Endometrial microvascular endothelial cells (primary cell): ENCODE results near the gene CCPG1. TPM values are rescaled to one million over a fixed set of nuclear protein-coding genes. Genes with fewer than 3 reads are reported as not detected.
"Not testable (repeated sequence)": the region's sequence is repeated elsewhere in the genome, so short reads cannot be mapped to it uniquely, and the experiment has no call there.

Source experiments
- in situ Hi-C: cut with HindIII; loops from 2 replicates; pipeline ENCODE4 v1.10.0; 2017; ENCODE audit warnings: low sequenced_read_pairs, low pct_unique_long_range_greater_than_20kb; ENCODE audit errors: inconsistent ontology term
- total RNA-seq: library from RNA; depleted of rRNA; stranded (reverse); fragments of >200 nt; gene quantifications from one replicate; pipeline ENCODE4 v1.2.3, GENCODE V29; 2015; ENCODE audit errors: inconsistent ontology term

CCPG1 gene, protein sequence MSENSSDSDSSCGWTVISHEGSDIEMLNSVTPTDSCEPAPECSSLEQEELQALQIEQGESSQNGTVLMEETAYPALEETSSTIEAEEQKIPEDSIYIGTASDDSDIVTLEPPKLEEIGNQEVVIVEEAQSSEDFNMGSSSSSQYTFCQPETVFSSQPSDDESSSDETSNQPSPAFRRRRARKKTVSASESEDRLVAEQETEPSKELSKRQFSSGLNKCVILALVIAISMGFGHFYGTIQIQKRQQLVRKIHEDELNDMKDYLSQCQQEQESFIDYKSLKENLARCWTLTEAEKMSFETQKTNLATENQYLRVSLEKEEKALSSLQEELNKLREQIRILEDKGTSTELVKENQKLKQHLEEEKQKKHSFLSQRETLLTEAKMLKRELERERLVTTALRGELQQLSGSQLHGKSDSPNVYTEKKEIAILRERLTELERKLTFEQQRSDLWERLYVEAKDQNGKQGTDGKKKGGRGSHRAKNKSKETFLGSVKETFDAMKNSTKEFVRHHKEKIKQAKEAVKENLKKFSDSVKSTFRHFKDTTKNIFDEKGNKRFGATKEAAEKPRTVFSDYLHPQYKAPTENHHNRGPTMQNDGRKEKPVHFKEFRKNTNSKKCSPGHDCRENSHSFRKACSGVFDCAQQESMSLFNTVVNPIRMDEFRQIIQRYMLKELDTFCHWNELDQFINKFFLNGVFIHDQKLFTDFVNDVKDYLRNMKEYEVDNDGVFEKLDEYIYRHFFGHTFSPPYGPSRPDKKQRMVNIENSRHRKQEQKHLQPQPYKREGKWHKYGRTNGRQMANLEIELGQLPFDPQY
- total RNA-seq = 29.8 TPM

DNA sequence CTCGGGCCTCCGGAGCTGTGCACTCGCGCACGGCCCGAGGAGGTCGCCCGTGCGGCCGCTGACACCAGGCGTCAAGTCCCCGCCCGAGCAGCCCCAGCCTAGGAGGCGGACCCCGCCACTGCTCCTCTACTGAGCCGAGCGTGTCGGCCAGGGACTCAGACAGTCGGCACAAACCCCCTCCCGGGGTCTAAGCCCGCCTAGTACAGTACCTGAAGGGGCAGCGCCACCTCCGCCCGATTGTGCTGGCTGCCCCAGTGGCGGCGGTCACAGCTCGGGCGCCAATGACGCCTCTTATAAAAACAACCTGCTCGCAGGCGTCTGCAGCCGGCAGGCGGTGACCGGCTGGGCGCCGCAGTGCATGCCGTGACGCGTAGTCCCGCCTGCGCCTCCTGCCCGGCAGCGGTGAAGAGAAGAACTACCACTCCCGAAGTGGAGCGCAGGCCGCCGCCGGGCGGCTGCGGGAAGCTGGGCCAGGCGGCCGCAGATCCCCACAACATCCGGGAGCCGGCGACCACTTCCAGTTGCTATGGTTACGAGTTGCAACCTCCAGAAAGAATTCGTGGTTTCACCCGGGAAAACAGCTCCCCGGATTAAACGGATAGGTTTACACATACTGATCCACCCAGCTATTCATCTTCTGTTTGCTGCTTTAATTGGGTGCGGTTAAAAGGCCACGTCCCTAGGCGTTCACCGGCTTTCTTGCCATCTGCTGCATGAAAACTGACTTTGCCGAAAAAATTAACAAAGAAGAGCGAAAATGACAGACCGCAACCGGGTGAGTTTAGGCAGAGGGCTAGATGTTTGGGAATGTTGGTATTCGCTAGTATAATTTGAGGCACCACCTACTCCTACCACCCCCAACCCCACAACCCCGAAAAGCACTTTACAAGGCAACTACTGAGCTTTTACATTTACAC lies at the start of gene CCPG1, which contains the start of gene PIERCE2:
TSS of gene CCPG1 (minus strand) at position 348 of the 917 bp plus-strand sequence. CDS start 18,935 bp downstream, outside the sequence.
TSS of gene PIERCE2 (plus strand) at position 484 of the 917 bp plus-strand sequence. CDS start at position 758, 274 bp downstream.
- in situ Hi-C loops = no loop called here

DNA sequence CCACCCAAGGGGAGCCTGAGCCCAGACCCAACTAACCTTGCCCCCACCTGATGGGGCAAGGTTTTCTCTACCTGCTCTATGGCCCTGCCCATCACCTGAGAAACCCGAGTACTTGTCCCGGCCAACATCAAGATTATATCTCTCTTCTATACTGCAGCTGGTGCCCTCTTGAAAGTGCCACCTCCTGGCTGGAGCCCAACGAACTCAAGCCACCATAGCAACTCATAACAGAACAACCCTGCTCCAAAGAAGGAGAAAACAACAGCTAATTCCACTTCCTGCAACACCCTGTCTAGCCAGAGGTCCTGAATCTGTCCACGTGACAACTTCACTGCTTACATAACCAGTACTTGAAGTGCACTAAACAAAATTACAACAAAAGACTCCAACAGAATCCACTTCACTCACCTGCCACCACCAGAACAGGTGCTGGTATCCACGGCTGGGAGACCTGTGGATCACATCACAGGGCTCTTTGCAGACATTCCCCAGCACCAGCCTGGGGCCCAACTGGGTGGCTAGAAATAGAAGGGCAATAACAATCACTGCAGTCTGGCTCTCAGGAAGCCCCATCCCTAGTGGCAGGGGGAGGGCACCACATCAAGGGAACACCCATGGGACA lies 49.4 kb upstream of the CCPG1 start:
- in situ Hi-C loops = no loop called here

GRCh38 chr15:55447030-55447394 lies 38.9 kb upstream of the CCPG1 start:
- in situ Hi-C loops = not testable (repeated sequence)

DNA sequence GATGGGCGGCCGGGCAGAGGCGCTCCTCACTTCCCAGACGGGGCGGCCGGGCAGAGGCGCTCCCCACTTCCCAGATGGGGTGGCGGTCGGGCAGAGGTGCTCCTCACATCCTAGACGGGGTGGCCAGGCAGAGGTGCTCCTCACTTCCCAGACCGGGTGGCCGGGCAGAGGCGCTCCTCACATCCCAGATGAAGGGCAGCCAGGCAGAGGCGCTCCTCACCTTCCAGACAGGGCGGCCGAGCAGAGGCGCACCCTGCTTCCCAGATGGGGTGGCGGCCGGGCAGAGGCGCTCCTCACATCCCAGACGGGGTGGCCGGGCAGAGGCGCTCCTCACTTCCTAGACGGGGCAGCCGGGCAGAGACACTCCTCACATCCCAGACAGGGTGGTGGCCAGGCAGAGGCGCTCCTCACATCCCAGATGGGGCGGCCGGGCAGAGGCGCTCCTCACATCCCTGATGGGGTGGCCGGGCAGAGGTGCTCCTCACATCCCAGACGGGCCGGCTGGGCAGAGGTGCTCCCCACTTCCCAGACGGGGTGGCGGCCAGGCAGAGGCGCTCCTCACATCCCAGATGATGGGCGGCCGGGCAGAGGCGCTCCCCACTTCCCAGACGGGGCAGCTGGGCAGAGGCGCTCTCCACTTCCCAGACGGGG lies 38.3 kb upstream of the CCPG1 start:
- in situ Hi-C loops = not testable (repeated sequence)

- in situ Hi-C loops = not testable (repeated sequence)
These were observed 37.8 kb upstream of the CCPG1 start for GRCh38 chr15:55445936-55446335.

GRCh38 chr15:55443141-55443540 lies 35.0 kb upstream of the CCPG1 start:
- in situ Hi-C loops = not testable (repeated sequence)

GRCh38 chr15:55434989-55435825 lies 27.0 kb upstream of the CCPG1 start:
- in situ Hi-C loops = no loop called here

GRCh38 chr15:55422089-55422488 lies 13.9 kb upstream of the CCPG1 start:
- in situ Hi-C loops = no loop called here

DNA sequence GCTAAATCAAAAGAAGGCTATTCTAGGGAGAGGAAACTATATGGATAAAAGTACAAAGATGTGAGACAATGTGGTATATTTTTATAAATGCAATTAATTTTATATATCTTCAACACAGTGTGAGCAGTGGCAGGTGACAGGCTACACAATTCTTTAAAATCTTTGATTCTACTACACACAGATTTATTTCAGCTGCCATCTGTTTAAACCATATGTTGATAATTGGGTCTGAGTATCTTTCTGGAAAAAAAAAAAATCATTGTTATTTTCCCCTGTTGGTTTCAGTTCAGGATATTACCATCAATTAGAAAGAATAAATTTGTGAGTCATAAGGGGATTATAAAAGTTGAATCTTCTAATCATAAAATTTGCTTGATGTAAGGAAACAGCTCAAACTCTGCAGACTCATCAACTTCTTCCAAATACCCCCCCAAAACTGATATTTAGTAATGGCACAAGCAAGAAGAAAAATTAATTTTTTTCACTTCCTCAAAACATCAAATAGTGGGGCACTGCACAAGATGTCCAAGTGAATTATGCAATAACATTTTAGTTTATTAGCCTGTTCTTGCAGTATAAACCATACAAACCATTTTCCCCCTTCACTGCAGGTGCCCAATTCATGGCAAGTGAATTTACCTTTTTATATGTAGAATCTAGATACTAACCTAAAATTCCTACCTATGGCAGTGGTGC lies 12.2 kb upstream of the CCPG1 start:
- in situ Hi-C loops = no loop called here

DNA sequence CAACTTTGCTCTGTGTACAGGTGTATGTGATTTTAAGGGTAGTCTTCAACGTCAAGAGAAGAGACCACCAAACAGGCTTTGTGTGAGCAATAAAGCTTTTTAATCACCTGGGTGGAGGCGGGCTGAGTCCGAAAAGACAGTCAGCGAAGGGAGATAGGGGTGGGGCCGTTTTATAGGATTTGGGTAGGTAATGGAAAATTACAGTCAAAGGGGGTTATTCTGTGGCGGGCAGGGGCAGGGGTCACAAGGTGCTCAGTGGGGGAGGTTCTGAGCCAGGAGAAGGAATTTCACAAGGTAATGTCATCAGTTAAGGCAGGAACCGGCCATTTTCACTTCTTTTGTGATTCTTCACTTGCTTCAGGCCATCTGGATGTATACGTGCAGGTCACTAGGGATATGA lies 9.5 kb upstream of the CCPG1 start:
- in situ Hi-C loops = not testable (repeated sequence)

DNA sequence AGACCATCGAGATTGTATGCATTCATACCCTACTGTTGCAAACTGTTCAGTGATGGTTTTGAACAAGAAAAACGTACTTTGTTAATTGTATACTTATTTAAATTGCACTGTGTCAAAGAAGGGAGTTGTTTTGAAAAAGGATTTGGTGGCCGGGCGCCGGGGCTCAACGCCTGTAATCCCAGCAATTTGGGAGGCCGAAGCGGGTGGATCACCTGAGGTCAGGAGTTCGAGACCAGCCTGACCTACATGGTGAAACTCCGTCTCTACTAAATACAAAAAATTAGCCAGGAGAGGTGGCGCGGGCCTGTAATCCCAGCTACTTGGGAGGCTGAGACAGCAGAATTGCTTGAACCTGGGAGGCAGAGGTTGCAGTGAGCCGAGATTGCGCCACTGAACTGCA lies 817 bp upstream of the CCPG1 start:
- in situ Hi-C loops = not testable (repeated sequence)

GRCh38 chr15:55407498-55408011 lies 604 bp downstream of the CCPG1 start:
- in situ Hi-C loops = no loop called here

DNA sequence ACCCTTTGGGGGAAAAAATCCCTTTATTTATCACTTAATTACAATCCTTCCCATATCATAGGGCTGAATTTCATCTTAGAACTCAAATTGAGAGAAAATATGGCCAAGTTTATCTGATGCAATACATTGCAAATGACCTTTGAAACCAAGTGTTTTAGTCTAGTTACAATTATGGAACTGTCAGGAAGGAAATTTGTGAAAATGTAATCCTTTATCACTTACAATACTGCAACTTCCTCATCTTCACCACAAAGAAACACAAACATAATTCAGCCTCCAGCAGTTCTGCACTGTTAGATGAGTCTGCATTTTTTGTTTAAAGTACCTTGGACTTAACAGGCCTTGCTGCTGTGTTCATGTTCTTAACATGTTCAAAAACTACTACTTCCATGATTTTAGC lies 4.6 kb downstream of the CCPG1 start:
- in situ Hi-C loops = no loop called here

DNA sequence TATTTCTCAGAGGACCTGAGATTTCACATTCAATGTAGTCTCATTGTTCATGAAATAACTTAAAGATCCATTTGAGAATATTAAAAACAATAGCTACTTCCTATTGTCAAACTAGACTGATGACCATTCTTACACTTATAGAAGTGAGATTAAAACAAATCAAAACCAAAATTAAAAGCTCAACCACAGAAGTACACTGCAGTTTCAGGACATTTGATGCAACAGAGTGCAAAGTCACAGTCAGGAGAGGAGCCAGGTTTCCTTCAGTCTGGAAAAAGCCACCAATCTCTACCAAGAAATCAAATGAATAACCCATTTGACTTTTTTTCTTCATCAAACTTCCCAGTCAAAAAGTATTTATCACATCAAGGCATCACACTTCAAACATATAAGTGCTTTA lies 5.5 kb downstream of the CCPG1 start:
- in situ Hi-C loops = no loop called here

GRCh38 chr15:55401786-55402246 lies 6.3 kb downstream of the CCPG1 start:
- in situ Hi-C loops = no loop called here

DNA sequence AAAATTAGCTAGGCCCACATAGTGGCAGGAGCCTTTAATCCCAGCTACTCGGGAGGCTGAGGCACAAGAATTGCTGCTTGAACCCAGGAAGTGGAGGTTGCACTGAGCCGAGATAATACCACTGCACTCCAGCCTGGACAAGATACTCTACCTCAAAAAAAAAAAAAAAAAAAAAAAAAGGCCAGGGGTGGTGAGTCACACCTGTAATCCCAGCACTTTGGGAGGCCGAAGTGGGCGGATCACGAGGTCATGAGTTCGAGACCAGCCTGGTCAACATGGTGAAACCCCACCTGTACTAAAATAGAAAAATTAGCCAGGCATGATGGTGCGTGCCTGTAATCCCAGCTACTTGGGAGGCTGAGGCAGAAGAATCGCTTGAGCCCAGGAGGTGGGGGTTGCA lies 8.1 kb downstream of the CCPG1 start:
- in situ Hi-C loops = not testable (repeated sequence)
